CD4-positive, alpha-beta memory T cell (primary cell): ENCODE data around the gene NFIX. TPM values are rescaled to one million over a fixed set of nuclear protein-coding genes. Genes with fewer than 3 reads are reported as not detected.

ENCODE experiments used
- CTCF ChIA-PET: fragments of 350-600 bp; sonication (Branson Sonifier 250); formaldehyde crosslinking; loops from one replicate; lab custom pipeline; 2021; ENCODE audit warnings: inconsistent platforms; ENCODE audit not compliant: partially characterized antibody; lab: Charles Lee
- POLR2A ChIA-PET: fragments of 350-600 bp; sonication (Branson Sonifier 250); formaldehyde crosslinking; loops from one replicate; lab custom pipeline; 2021; ENCODE audit not compliant: partially characterized antibody; lab: Charles Lee
- DNase-seq, 5 donors: peaks; one replicate each; pipeline versions ENCODE4 v3.0.0 to v3.0.0-alpha.2; 2020 to 2022; ENCODE audit warnings: mixed read lengths in 1 of 5
- H3K27ac ChIP-seq: one replicate; pipeline ENCODE4 v1.7.0; 2013; ENCODE audit warnings: low read depth, low read length
- H3K27me3 ChIP-seq: 2 replicates; pipeline ENCODE4 v1.7.0; 2013; ENCODE audit warnings: mild to moderate bottlenecking, low read length, moderate library complexity; ENCODE audit not compliant: insufficient read depth
- H3K36me3 ChIP-seq: 2 replicates; pipeline ENCODE4 v1.7.0; 2013; ENCODE audit warnings: mild to moderate bottlenecking, low read length, moderate library complexity; ENCODE audit not compliant: insufficient read depth
- H3K4me1 ChIP-seq: 2 replicates; pipeline ENCODE4 v1.7.0; 2013; ENCODE audit warnings: mild to moderate bottlenecking, low read length, moderate library complexity; ENCODE audit not compliant: insufficient read depth
- H3K4me3 ChIP-seq, 2 donors: one replicate each; pipeline ENCODE4 v1.7.0; 2013; ENCODE audit warnings: low read length in 2 of 2, mild to moderate bottlenecking in 1 of 2
- H3K9me3 ChIP-seq, 2 donors: one replicate each; pipeline ENCODE4 v1.7.0; 2013; ENCODE audit warnings: low read length in 2 of 2, control low read depth in 1 of 2; ENCODE audit not compliant: control insufficient read depth in 1 of 2
- H3K27ac Mint-ChIP-seq, 7 donors: one replicate each; pipeline ENCODE4 v1.8.0; 2020 to 2021; ENCODE audit warnings: mixed read lengths in 7 of 7, mild to moderate bottlenecking in 6 of 7, inconsistent platforms in 3 of 7, moderate library complexity in 3 of 7
- H3K27me3 Mint-ChIP-seq, 2 donors: one replicate each; pipeline ENCODE4 v1.8.0; 2020 to 2021; ENCODE audit warnings: mixed read lengths in 2 of 2
- H3K36me3 Mint-ChIP-seq, 2 donors: one replicate each; pipeline ENCODE4 v1.8.0; 2020 to 2021; ENCODE audit warnings: mixed read lengths in 2 of 2, inconsistent platforms in 1 of 2, mild to moderate bottlenecking in 1 of 2
- H3K4me1 Mint-ChIP-seq, 4 donors: one replicate each; pipeline ENCODE4 v1.8.0; 2020 to 2021; ENCODE audit warnings: mixed read lengths in 4 of 4, mild to moderate bottlenecking in 1 of 4
- H3K4me3 Mint-ChIP-seq, 8 donors: one replicate each; pipeline ENCODE4 v1.8.0; 2020 to 2021; ENCODE audit warnings: mixed read lengths in 8 of 8, mild to moderate bottlenecking in 7 of 8, moderate library complexity in 6 of 8, inconsistent platforms in 3 of 8
- H3K9me3 Mint-ChIP-seq, 8 donors: one replicate each; pipeline ENCODE4 v1.8.0; 2020 to 2021; ENCODE audit warnings: mixed read lengths in 8 of 8, mild to moderate bottlenecking in 5 of 8, inconsistent platforms in 3 of 8, moderate library complexity in 1 of 8
- intact Hi-C: fragments of 100-400 bp; cut with micrococcal nuclease; formaldehyde crosslinking; loops from one replicate; pipeline ENCODE4 v1.15.1; 2023
- polyA plus RNA-seq, 2 donors: library from polyadenylated mRNA; unstranded; fragments of 300-500 nt; fragmentation: Illumina TruSeq; gene quantifications; one replicate each; pipeline ENCODE4 v1.2.3, GENCODE V29; 2021
- total RNA-seq, 2 experiments: library from RNA; stranded (reverse); gene quantifications; one replicate each; pipeline ENCODE4 v1.2.3, GENCODE V29; 2021

NFIX gene
- total and polyA plus RNA-seq, 4 experiments from 2014 or later = 0.09 to 5.4 (median 4.0) TPM; not detected in 1

- peaks cover 0 to 5% of the 10 kb centered on the region in 2 donors for H3K27me3 Mint-ChIP-seq
- peak within 1 kb of the TSS; percentile 31 to 87 (median 83) for H3K27ac Mint-ChIP-seq
- intact Hi-C loops = no loop called here
- DNase-seq = peak in 1 of 5 donors; percentile 26
- H3K9me3 Mint-ChIP-seq = peaks cover 0 to 2% (median 0%) of the 10 kb centered on the region in 8 donors
- H3K4me1 Mint-ChIP-seq = peaks cover 24 to 63% (median 38%) of the 10 kb centered on the region in 4 donors
- peaks cover 3 to 6% of the 10 kb centered on the region in 2 donors for H3K36me3 Mint-ChIP-seq
- ChIA-PET CTCF (interaction anchor here (1.1 to 4.4 kb wide), 5 partner anchors 8 to 140 kb away, joined by 3 to 40 read pairs (median 4); partner anchors contain the start of genes NACC1 and TRMT1), POLR2A (interaction anchor here (1.2 to 5.1 kb wide), 6 partner anchors 9 to 68 kb away, joined by 3 to 69 read pairs (median 24); partner anchors contain the start of genes NACC1 and TRMT1)
- H3K27ac ChIP-seq = peak within 1 kb of the TSS; percentile 62
- H3K27me3 ChIP-seq = no peaks in the 10 kb centered on the region
- peaks cover 70% of the 10 kb centered on the region for H3K4me1 ChIP-seq
- no peaks in the 10 kb centered on the region for H3K36me3 ChIP-seq
- H3K4me3 ChIP-seq = peak within 1 kb of the TSS; percentile 65 to 73
- H3K9me3 ChIP-seq = no peaks in the 10 kb centered on the region
- H3K4me3 Mint-ChIP-seq = peak within 1 kb of the TSS; percentile 81 to 97 (median 86)
Measured at GRCh38 chr19:13102666-13103580, 107.6 kb downstream of the NFIX start, which contains the start of gene LYL1. Gene LYL1, minus strand, starts transcription at chr19:13102858. Its CDS starts 1,687 bp downstream, at chr19:13101171.

DNA sequence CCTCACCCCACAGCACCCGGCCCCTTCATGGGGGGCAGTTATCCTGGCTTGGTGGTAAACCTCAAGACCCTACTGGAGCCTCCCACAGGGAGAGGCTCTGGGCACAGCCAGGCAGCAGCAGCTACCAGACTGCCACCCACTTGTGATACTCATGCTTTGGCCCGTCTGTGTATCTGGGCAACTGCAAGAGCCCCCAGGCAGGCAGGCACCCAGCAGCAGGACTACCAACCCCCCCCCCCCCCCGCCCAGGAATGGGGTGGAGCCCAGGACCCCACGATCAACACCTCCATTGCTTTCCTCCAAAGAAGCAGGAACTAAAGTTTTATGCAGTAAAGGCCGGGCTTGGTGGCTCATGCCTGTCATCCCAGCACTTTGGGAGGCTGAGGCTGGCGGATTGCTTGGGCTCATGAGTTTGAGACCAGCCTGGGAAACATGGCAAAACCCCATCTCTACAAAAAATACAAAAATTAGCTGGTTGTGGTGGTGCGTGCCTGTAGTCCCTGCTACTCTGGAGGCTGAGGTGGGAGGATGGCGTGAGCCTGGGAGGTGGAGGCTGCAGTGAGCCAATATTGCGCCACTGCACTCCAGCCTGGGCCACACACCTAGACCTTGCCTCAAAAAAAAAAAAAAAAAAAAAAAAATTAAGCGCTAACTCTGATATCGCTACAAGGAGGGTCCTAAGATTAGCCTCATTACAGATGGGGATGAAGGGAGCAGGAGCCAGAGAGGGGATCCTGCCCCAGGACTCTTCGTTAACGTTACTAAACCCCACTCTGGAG lies 108.5 kb downstream of the NFIX start:
- Mint-ChIP-seq H3K36me3 (peaks cover 3 to 6% of the 10 kb centered on the region in 2 donors), H3K9me3 (peaks cover 0 to 2% (median 0%) of the 10 kb centered on the region in 8 donors), H3K27ac (peak overlapping the region in 5 of 7 donors; percentile 43 to 94 (median 83)), H3K4me1 (peaks cover 19 to 55% (median 36%) of the 10 kb centered on the region in 4 donors), H3K4me3 (peak overlapping the region; percentile 87 to 97 (median 92)), H3K27me3 (peaks cover 0 to 2% of the 10 kb centered on the region in 2 donors)
- ChIA-PET POLR2A (interaction anchor here (1.1 to 5.1 kb wide), 16 partner anchors 9 to 328 kb away, joined by 3 to 69 read pairs (median 10); partner anchors contain the start of genes GCDH, HOOK2, IER2 and NACC1), CTCF (interaction anchor here (0.8 to 4.4 kb wide), 18 partner anchors 9 to 171 kb away, joined by 3 to 40 read pairs (median 6); partner anchors contain the start of genes IER2, NACC1, STX10 and TRMT1)
- H3K36me3 ChIP-seq = no peaks in the 10 kb centered on the region
- H3K4me3 ChIP-seq = peak overlapping the region in 1 of 2 donors; percentile 65
- H3K9me3 ChIP-seq = no peaks in the 10 kb centered on the region
- no peak for DNase-seq
- peaks cover 67% of the 10 kb centered on the region for H3K4me1 ChIP-seq
- peak overlapping the region; percentile 62 for H3K27ac ChIP-seq
- H3K27me3 ChIP-seq = no peaks in the 10 kb centered on the region
- intact Hi-C loops = loop anchor here (1.0 kb wide), 1 partner anchor 13 kb away; the partner anchor contains the start of gene TRMT1

GRCh38 chr19:13104360-13104847 lies 109.1 kb downstream of the NFIX start:
- CTCF ChIA-PET = interaction anchor here (0.8 to 4.4 kb wide), 19 partner anchors 9 to 172 kb away, joined by 3 to 40 read pairs (median 5); partner anchors contain the start of genes IER2, NACC1, STX10 and TRMT1
- Histone ChIP-seq H3K36me3 (no peaks in the 10 kb centered on the region), H3K4me3 (peak overlapping the region; percentile 65 to 73), H3K9me3 (no peaks in the 10 kb centered on the region), H3K27ac (peak overlapping the region; percentile 48), H3K27me3 (no peaks in the 10 kb centered on the region), H3K4me1 (peaks cover 63% of the 10 kb centered on the region)
- Mint-ChIP-seq H3K27ac (peak overlapping the region; percentile 83 to 94 (median 93)), H3K27me3 (no peaks in the 10 kb centered on the region), H3K9me3 (no peaks in the 10 kb centered on the region), H3K4me3 (peak overlapping the region; percentile 87 to 97 (median 92)), H3K4me1 (peaks cover 18 to 49% (median 32%) of the 10 kb centered on the region in 4 donors), H3K36me3 (peaks cover 3 to 6% of the 10 kb centered on the region in 2 donors)
- DNase-seq = peak; percentile 50 to 74 (median 60)
- POLR2A ChIA-PET = interaction anchor here (0.7 to 5.1 kb wide), 19 partner anchors 9 to 329 kb away, joined by 3 to 69 read pairs (median 5); partner anchors contain the start of genes GCDH, HOOK2, IER2 and NACC1
- intact Hi-C loops = loop anchor here (1.0 kb wide), 1 partner anchor 12 kb away; the partner anchor contains the start of gene TRMT1

DNA sequence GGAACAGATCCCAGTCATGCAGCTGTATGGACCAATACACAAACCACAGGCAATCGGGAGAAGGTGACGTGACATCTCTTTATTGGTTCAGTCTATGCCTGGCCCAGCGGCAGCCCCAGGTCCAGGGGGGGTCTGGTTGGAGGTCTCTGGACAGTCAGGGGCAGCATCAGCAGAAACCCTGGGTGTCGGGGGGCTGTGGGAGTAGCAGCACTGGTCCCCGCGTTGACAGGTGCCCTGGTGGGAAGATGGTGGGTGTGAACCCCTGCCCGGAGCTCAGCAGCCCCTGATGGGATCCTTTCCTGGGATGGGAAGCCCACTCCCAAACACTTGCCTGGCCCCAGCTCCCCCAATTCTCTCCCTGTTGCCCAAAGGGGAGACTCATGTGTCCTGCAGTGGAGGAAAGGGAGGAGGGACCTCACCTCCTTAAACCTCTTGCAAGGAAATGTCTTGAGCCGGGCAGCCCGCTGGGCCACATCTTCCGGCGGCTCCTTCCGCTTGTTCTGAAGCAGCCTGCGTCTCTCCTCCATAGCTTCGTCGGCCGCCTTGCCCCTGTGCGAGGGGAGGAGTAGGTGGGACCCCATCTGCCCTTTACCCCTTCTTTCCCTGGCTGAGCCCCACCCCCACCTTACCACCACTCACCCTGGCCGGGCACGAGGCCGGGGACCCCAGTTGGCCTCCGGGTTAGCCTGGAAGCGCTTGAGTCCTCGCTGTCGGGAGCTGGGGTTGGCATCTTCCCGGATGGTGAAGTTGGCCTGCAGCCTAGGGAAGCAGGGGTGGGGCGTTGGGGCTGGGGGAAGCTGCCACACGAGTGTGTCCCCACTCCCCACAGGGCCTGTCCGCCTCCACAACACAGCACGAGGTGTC lies 109.8 kb downstream of the NFIX start:
- CTCF ChIA-PET = interaction anchor here (1.0 to 4.4 kb wide), 19 partner anchors 10 to 172 kb away, joined by 3 to 40 read pairs (median 5); partner anchors contain the start of genes IER2, NACC1, STX10 and TRMT1

DNA sequence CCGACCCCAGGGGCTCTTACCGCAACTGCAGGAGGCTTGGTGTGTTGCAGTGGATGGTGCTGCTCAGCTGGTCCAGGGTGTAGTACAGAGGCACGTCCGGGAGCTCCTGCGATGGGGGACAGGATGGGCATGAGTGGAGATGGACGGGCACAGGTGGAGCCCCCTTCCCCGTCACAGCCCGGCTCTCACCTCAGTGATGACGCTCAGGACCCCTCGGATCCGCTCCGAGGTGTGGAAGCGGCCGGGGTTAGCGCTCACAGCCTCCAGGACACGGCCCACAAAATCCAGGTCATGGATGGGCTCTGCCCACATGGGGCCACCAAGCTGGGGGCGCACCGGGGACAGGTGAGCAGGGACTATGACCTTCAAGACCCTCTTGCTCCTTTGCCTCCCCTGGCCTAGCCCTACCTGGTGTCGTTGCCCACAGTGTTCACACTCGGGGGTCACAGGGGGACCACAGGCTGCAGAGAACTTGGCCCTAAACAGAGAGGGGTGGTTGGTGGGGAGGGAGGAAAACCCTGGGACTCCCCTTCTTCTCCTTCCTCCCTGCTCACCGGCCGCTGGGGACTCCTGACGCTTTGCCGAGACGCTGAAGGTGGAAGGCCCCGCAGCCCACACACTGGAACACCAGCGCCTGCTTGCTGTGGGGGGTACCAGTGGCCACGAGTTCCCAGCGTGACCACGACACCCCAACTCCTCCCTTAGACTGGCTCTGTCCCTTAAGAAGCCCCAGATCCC lies 114.3 kb downstream of the NFIX start:
- ChIA-PET CTCF (interaction anchor here (0.7 to 1.7 kb wide), 3 partner anchors 10 to 20 kb away, joined by 3 to 4 read pairs (median 3); no protein-coding TSS in a partner anchor), POLR2A (interaction anchor here (2.7 kb wide), 1 partner anchor 10 kb away, joined by 6 read pairs; no protein-coding TSS in a partner anchor)
- Histone ChIP-seq H3K27me3 (no peaks in the 10 kb centered on the region), H3K4me1 (peaks cover 12% of the 10 kb centered on the region), H3K27ac (no peak overlapping the region), H3K36me3 (peaks cover 10% of the 10 kb centered on the region), H3K4me3 (no peak overlapping the region), H3K9me3 (no peaks in the 10 kb centered on the region)
- DNase-seq = no peak
- no peaks in the 10 kb centered on the region for H3K9me3 Mint-ChIP-seq
- H3K27ac Mint-ChIP-seq = no peak overlapping the region
- H3K27me3 Mint-ChIP-seq = no peaks in the 10 kb centered on the region
- intact Hi-C loops = no loop called here
- H3K36me3 Mint-ChIP-seq = peaks cover 0 to 12% of the 10 kb centered on the region in 2 donors
- H3K4me1 Mint-ChIP-seq = peaks cover 1 to 8% (median 3%) of the 10 kb centered on the region in 4 donors
- no peak overlapping the region for H3K4me3 Mint-ChIP-seq

More for the DNA sequence above, 109.8 kb downstream of the NFIX start:
- DNase-seq = peak in 2 of 5 donors; percentile 23 to 56
- Mint-ChIP-seq H3K27me3 (no peaks in the 10 kb centered on the region), H3K4me1 (peaks cover 14 to 42% (median 28%) of the 10 kb centered on the region in 4 donors), H3K27ac (peak overlapping the region; percentile 83 to 94 (median 93)), H3K9me3 (no peaks in the 10 kb centered on the region), H3K4me3 (peak overlapping the region; percentile 87 to 97 (median 92)), H3K36me3 (peaks cover 1 to 7% of the 10 kb centered on the region in 2 donors)
- H3K27ac ChIP-seq = peak overlapping the region; percentile 48
- POLR2A ChIA-PET = interaction anchor here (0.7 to 5.1 kb wide), 19 partner anchors 8 to 330 kb away, joined by 3 to 69 read pairs (median 5); partner anchors contain the start of genes GCDH, HOOK2, IER2 and NACC1
- no peaks in the 10 kb centered on the region for H3K27me3 ChIP-seq
- H3K4me1 ChIP-seq = peaks cover 56% of the 10 kb centered on the region
- H3K36me3 ChIP-seq = peaks cover 2% of the 10 kb centered on the region
- no peaks in the 10 kb centered on the region for H3K9me3 ChIP-seq
- peak overlapping the region; percentile 65 to 73 for H3K4me3 ChIP-seq
- intact Hi-C loops = loop anchor here (1.0 kb wide), 1 partner anchor 11 kb away; the partner anchor contains the start of gene TRMT1
